Colonic mucosa (tissue), 4 donors: ENCODE results near the gene GAS2L2. TPM values are rescaled to one million over a fixed set of nuclear protein-coding genes. Genes with fewer than 3 reads are reported as not detected.

Experiments used
- DNase-seq: peaks from one replicate; pipeline ENCODE4 v3.0.0-alpha.2; 2020
- H3K27ac ChIP-seq: fragments of 200-600 bp; one replicate; pipeline ENCODE4 v1.8.0; 2021
- H3K27me3 ChIP-seq: fragments of 200-600 bp; one replicate; pipeline ENCODE4 v1.8.0; 2021
- H3K36me3 ChIP-seq: fragments of 200-600 bp; one replicate; pipeline ENCODE4 v1.8.0; 2021
- H3K4me1 ChIP-seq: fragments of 200-600 bp; one replicate; pipeline ENCODE4 v1.8.0; 2021; ENCODE audit warnings: mild to moderate bottlenecking
- H3K4me3 ChIP-seq: fragments of 200-600 bp; one replicate; pipeline ENCODE4 v1.8.0; 2021
- H3K9ac ChIP-seq, 2 donors: one replicate each; pipeline ENCODE4 v1.7.0; 2013; ENCODE audit warnings: control low read depth in 2 of 2, low read depth in 2 of 2, low read length in 2 of 2
- H3K9me3 ChIP-seq: fragments of 200-600 bp; one replicate; pipeline ENCODE4 v1.8.0; 2021
- intact Hi-C: fragments of 100-400 bp; cut with DNase I; formaldehyde crosslinking; loops from one replicate; pipeline ENCODE4 v1.14.1; 2022
- total RNA-seq, 2 donors: library from RNA; stranded (reverse); fragmentation: NEBNext Ultra II Directional in 1 of 2; extraction: Animal tissue kit (Norgen Biotek cat#: 25700) in 1 of 2; gene quantifications; one replicate each; pipeline ENCODE4 v1.2.1, GENCODE V29; 2021
- TF ChIP-seq, protein P1 (sequence below): fragments of 200-600 bp; IDR thresholded peaks from one replicate; pipeline ENCODE4 v1.8.0; 2022; ENCODE audit warnings: antibody characterized with exemption, mild to moderate bottlenecking
- donor health status: healthy.
- donor health status: DM: no; HTN: no; CAD: no.
- donor health status: DM: no; HTN: no; CAD: no.

GAS2L2 gene
- total RNA-seq, 2 donors from 2014 or later, result 0.15 TPM; not detected in 1

DNA sequence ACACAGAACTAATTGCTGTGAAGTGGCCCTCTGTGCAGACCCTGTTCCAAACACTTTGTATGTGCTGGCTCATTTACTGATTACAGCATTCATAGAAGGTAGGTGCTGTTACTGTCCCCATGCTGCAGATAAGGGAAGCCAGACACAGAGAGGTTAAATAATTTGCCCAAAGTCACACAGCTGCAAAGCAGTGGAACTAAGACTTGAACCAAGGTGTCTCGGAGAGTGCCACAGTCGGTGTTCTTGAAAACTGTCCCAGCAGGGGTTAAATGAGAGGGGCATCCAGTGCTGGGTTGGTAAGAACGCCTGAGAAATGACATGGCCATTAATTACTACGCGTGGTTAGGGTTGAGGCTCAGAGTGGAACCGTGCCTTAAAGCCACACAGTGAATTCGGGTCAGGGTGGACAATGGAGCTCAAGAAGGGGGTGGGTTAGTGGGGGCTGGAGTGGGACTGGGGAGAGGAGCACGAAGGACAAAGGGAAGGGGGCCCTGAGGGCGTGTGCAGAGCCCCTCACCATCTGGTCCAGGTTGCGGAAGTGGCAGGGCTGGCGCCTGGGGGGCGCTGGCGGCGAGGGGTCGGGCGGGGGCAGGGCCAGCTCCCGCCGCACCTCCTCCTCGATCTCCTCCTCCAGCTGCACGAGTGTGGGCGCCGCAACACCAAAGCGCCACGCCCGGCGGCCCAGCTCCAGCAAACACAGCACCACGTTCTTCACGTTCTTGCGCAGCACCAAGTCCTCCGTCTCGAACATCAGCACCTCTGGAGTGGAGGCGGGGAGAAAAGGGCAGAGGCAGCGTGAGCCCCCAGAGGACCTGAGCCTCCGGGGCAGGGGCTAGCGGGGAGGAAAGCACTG is 3.3 kb downstream of the GAS2L2 start:
- Histone ChIP-seq H3K27me3 (peaks cover 31% of the 10 kb centered on the region), H3K27ac (no peak overlapping the region), H3K36me3 (no peaks in the 10 kb centered on the region), H3K4me3 (no peak overlapping the region), H3K9me3 (no peaks in the 10 kb centered on the region), H3K4me1 (no peaks in the 10 kb centered on the region), H3K9ac (no peak overlapping the region)
- intact Hi-C loops, result loop anchor here (5.0 kb wide), 1 partner anchor 137 kb away; no protein-coding TSS in a partner anchor
- no peak for DNase-seq
- TF ChIP-seq, protein P1, sequence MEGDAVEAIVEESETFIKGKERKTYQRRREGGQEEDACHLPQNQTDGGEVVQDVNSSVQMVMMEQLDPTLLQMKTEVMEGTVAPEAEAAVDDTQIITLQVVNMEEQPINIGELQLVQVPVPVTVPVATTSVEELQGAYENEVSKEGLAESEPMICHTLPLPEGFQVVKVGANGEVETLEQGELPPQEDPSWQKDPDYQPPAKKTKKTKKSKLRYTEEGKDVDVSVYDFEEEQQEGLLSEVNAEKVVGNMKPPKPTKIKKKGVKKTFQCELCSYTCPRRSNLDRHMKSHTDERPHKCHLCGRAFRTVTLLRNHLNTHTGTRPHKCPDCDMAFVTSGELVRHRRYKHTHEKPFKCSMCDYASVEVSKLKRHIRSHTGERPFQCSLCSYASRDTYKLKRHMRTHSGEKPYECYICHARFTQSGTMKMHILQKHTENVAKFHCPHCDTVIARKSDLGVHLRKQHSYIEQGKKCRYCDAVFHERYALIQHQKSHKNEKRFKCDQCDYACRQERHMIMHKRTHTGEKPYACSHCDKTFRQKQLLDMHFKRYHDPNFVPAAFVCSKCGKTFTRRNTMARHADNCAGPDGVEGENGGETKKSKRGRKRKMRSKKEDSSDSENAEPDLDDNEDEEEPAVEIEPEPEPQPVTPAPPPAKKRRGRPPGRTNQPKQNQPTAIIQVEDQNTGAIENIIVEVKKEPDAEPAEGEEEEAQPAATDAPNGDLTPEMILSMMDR, result no peak

DNA sequence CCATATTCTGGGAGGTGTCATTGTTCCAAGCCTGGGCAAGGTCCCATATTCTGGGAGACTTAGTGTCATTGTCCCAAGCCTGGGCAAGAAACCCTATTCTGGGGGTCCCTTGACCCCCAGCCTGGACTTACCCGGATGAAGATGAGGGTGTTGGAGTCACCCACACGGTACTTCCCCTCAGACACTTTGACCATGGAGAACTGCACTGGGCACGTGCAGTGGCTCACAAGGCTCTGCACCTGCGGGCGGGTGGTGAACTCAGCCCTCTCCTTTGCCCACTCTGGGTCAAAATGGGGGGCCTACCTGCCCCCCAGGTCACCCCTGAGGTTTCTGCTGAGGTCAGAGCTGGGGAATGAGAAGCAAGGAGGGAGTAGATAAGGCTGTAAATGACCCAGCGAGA is 4.1 kb downstream of the GAS2L2 start:
- intact Hi-C loops, result loop anchor here (5.0 kb wide), 1 partner anchor 137 kb away; no protein-coding TSS in a partner anchor
- Histone ChIP-seq H3K27ac (no peak overlapping the region), H3K27me3 (peaks cover 31% of the 10 kb centered on the region), H3K36me3 (no peaks in the 10 kb centered on the region), H3K4me3 (no peak overlapping the region), H3K9ac (no peak overlapping the region), H3K4me1 (no peaks in the 10 kb centered on the region), H3K9me3 (no peaks in the 10 kb centered on the region)
- DNase-seq, result no peak
- TF ChIP-seq, protein P1, result no peak

DNA sequence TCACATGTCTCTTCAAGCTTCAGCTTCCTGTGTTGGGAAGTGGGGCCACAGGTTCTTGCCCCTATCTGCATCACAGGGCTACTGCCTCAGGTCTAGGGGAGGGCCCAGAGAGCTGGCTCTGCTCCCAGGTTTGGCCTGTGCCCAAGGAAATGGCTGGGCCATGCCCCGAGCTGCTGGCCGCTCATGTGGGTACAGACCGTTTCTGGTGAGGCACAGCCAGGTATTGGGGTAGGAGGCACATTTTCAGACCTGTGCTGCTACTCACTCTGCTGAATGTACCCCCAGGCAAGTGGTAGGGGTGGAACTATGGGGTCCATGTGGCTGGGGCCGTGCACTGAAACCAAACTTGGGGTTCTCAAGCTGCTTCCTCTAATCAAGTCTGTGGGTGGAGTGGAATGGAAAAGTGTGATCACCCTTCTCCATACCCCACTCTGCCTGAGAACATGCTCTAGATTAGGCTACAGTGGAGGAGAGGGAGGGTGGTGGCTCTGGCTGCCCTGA is 4.6 kb downstream of the GAS2L2 start:
- Histone ChIP-seq H3K9ac (no peak overlapping the region), H3K9me3 (no peaks in the 10 kb centered on the region), H3K4me3 (no peak overlapping the region), H3K4me1 (no peaks in the 10 kb centered on the region), H3K36me3 (no peaks in the 10 kb centered on the region), H3K27ac (no peak overlapping the region), H3K27me3 (peaks cover 31% of the 10 kb centered on the region)
- intact Hi-C loops, result loop anchor here (5.0 kb wide), 1 partner anchor 136 kb away; no protein-coding TSS in a partner anchor
- no peak for DNase-seq
- TF ChIP-seq, protein P1, result no peak

DNA sequence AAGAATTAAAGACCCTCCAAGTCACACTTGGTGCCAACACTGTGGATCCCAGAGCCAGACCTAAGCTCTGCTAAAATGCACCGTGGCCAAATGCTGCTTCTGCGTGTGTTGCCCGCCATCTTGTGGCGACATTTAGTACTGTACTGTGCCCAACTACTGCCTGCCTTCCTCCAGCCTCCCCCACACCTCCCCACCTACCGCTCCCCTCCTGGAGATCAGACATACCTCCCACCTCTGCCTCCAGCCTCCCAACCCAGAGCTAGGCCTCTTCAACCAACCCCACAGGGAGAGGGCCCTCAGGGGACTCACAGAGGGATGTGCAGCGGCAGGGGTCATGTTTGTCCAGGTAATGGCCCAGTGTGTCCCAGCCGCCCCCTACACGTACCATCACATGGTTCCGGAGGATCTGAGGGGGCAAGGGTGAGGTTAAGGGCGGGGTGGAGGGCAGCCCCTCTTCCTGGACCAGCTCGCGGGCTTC is 5.5 kb downstream of the GAS2L2 start:
- H3K27me3 ChIP-seq, result peaks cover 31% of the 10 kb centered on the region
- no peaks in the 10 kb centered on the region for H3K4me1 ChIP-seq
- TF ChIP-seq, protein P1, result peak; percentile 87
- intact Hi-C loops, result loop anchor here (2.0 to 5.0 kb wide), 2 partner anchors 135 to 437 kb away; no protein-coding TSS in a partner anchor
- H3K4me3 ChIP-seq, result no peak overlapping the region
- H3K27ac ChIP-seq, result no peak overlapping the region
- no peaks in the 10 kb centered on the region for H3K36me3 ChIP-seq
- H3K9me3 ChIP-seq, result no peaks in the 10 kb centered on the region
- no peak overlapping the region for H3K9ac ChIP-seq
- DNase-seq, result peak; percentile 76

DNA sequence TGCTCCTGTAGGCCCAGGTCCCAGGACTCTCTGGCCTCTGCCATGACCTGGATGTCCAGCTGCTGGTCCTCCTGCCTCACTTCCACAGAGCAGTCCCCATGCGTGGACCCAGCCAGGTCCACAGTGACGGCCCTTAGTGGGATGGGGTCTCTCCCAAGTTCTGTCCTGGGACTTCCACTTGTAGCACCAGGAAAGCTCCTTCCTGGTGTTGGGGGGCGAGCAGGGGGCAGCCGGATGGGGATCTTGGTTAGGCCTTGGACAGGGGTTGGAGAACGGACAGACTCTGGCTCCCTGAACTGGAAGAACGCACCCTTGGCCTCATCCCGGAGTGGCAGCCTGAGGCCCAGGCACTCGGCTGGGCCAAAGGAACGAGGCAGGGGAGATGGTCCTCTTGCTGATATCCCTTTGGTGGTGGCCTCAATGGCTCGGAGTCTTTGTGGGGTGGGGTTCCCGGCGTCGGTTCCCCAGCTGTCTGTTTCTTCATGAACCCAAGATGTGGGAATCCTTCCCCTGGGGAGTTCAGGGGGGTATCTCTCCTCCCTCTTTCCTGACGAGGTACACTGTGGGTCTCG is 7.2 kb downstream of the GAS2L2 start:
- H3K9me3 ChIP-seq, result no peaks in the 10 kb centered on the region
- H3K27me3 ChIP-seq, result peaks cover 35% of the 10 kb centered on the region
- TF ChIP-seq, protein P1, result no peak
- no peak overlapping the region for H3K9ac ChIP-seq
- H3K4me1 ChIP-seq, result peaks cover 3% of the 10 kb centered on the region
- H3K4me3 ChIP-seq, result no peak overlapping the region
- intact Hi-C loops, result loop anchor here (2.0 to 5.0 kb wide), 2 partner anchors 134 to 435 kb away; no protein-coding TSS in a partner anchor
- H3K27ac ChIP-seq, result no peak overlapping the region
- H3K36me3 ChIP-seq, result no peaks in the 10 kb centered on the region
- DNase-seq, result no peak
